Kidney (tissue), 14 donors: ENCODE results near the gene THADA. TPM values are rescaled to one million over a fixed set of nuclear protein-coding genes. Genes with fewer than 3 reads are reported as not detected.

Experiments
- DNase-seq, 5 donors: peaks; one replicate each; pipeline ENCODE4 v3.0.0-alpha.2; 2013 to 2020
- FAIRE-seq: peaks from 2 replicates; lab custom pipeline; 2012; peaks lifted over from hg19 to GRCh38; lab: Jason Lieb, UNC
- H3K27ac ChIP-seq, 2 donors: one replicate each; pipeline ENCODE4 v1.7.0; 2013; ENCODE audit warnings: low read depth in 2 of 2, low read length in 2 of 2, inconsistent platforms in 1 of 2
- H3K27me3 ChIP-seq: one replicate; pipeline ENCODE4 v1.7.1; 2013; ENCODE audit warnings: low read length, inconsistent platforms; ENCODE audit not compliant: control insufficient read depth, insufficient read depth
- H3K36me3 ChIP-seq, 3 donors: one replicate each; pipeline versions ENCODE4 v1.7.0 to v1.7.1; 2013; ENCODE audit warnings: low read length in 3 of 3, control low read depth in 1 of 3, inconsistent platforms in 1 of 3; ENCODE audit not compliant: insufficient read depth in 3 of 3, control insufficient read depth in 2 of 3
- H3K4me1 ChIP-seq, 3 donors: one replicate each; pipeline versions ENCODE4 v1.7.0 to v1.7.1; 2013; ENCODE audit warnings: low read length in 3 of 3, inconsistent platforms in 1 of 3, low read depth in 1 of 3; ENCODE audit not compliant: control insufficient read depth in 2 of 3, insufficient read depth in 2 of 3
- H3K4me3 ChIP-seq, 3 donors: one replicate each; pipeline versions ENCODE4 v1.7.0 to v1.8.1; 2013; ENCODE audit warnings: low read length in 3 of 3, control low read depth in 1 of 3, inconsistent platforms in 1 of 3
- H3K9ac ChIP-seq, 3 donors: one replicate each; pipeline versions ENCODE4 v1.7.0 to v1.7.1; 2013; ENCODE audit warnings: low read length in 3 of 3, control low read depth in 1 of 3, inconsistent platforms in 1 of 3
- H3K9me3 ChIP-seq, 3 donors: one replicate each; pipeline versions ENCODE4 v1.7.0 to v1.7.1; 2013; ENCODE audit warnings: low read length in 3 of 3, control low read depth in 1 of 3, inconsistent platforms in 1 of 3; ENCODE audit not compliant: control insufficient read depth in 2 of 3, insufficient read depth in 1 of 3
- CTCF ChIP-seq: IDR thresholded peaks from 3 replicates; pipeline ENCODE4 v1.5.1; 2012; ENCODE audit warnings: mild to moderate bottlenecking, moderate library complexity, borderline replicate concordance; ENCODE audit not compliant: insufficient read depth; ENCODE audit errors: extremely low read depth
- intact Hi-C: fragments of 100-400 bp; cut with DNase I; formaldehyde crosslinking; loops from one replicate; pipeline ENCODE4 v1.11.1; 2022
- polyA plus RNA-seq: library from polyadenylated mRNA; stranded (reverse); fragments of 350-450 nt; fragmentation: Illumina TruSeq; extraction: RNeasy Lipid Tissue Mini Kit (QIAGEN cat#74804); gene quantifications from one replicate; pipeline ENCODE4 v1.2.3, GENCODE V29; 2014; ENCODE audit warnings: low read depth, low replicate concordance; ENCODE audit not compliant: insufficient read depth
- total RNA-seq: library from RNA; stranded (reverse); fragmentation: NEBNext Ultra II Directional; extraction: Animal tissue kit (Norgen Biotek cat#: 25700); gene quantifications from one replicate; pipeline ENCODE4 v1.2.1, GENCODE V29; 2021
- donor health status: control.
- donor health status: control.
- donor health status: control.
- donor health status: control.
- donor health status: control.
- donor health status: DM: yes; HTN: yes; CAD: no.
- donor health status: Normal renal cell carcinoma (clear cell type).

THADA gene
- total and polyA plus RNA-seq, 2 donors from 2014 or later, result 21.4 to 45.1 TPM

- no peak overlapping the region for H3K4me3 ChIP-seq
- FAIRE-seq, result no peak
- H3K27me3 ChIP-seq, result no peaks in the 10 kb centered on the region
- peaks cover 3 to 12% (median 6%) of the 10 kb centered on the region in 3 donors for H3K4me1 ChIP-seq
- H3K36me3 ChIP-seq, result peaks cover 0 to 5% (median 2%) of the 10 kb centered on the region in 3 donors
- no peak for DNase-seq
- no peaks in the 10 kb centered on the region for H3K9me3 ChIP-seq
- intact Hi-C loops, result loop anchor here (10.0 kb wide), 1 partner anchor 259 kb away; no protein-coding TSS in a partner anchor
- no peak overlapping the region for H3K27ac ChIP-seq
- no peak for TF ChIP-seq CTCF
- no peak overlapping the region for H3K9ac ChIP-seq
These were observed 362.3 kb downstream of the THADA start for GRCh38 chr2:43233218-43234212.

GRCh38 chr2:43230951-43231827 is 364.6 kb downstream of the THADA start:
- FAIRE-seq, result no peak
- Histone ChIP-seq H3K4me1 (peaks cover 6 to 21% (median 14%) of the 10 kb centered on the region in 3 donors), H3K36me3 (peaks cover 0 to 5% (median 2%) of the 10 kb centered on the region in 3 donors), H3K27ac (no peak overlapping the region), H3K9me3 (no peaks in the 10 kb centered on the region), H3K4me3 (no peak overlapping the region), H3K27me3 (no peaks in the 10 kb centered on the region), H3K9ac (no peak overlapping the region)
- DNase-seq, result no peak
- TF ChIP-seq CTCF, result no peak
- intact Hi-C loops, result loop anchor here (10.0 kb wide), 1 partner anchor 256 kb away; no protein-coding TSS in a partner anchor

- no peak overlapping the region for H3K9ac ChIP-seq
- DNase-seq, result peak in 2 of 5 donors; percentile 57 to 60
- no peak for TF ChIP-seq CTCF
- H3K9me3 ChIP-seq, result no peaks in the 10 kb centered on the region
- intact Hi-C loops, result loop anchor here (10.0 kb wide), 1 partner anchor 256 kb away; no protein-coding TSS in a partner anchor
- FAIRE-seq, result no peak
- H3K4me1 ChIP-seq, result peaks cover 6 to 21% (median 14%) of the 10 kb centered on the region in 3 donors
- H3K27me3 ChIP-seq, result no peaks in the 10 kb centered on the region
- H3K4me3 ChIP-seq, result no peak overlapping the region
- peaks cover 0 to 5% (median 2%) of the 10 kb centered on the region in 3 donors for H3K36me3 ChIP-seq
- H3K27ac ChIP-seq, result no peak overlapping the region
These were observed 365.4 kb downstream of the THADA start for GRCh38 chr2:43230351-43230885.
